Astrocyte of the cerebellum (primary cell): ENCODE results near the gene AAGAB.

Experiments used
- DNase-seq: peaks from one replicate; pipeline ENCODE4 v3.0.0-alpha.2; 2011; ENCODE audit warnings: low read depth
- H3K4me3 ChIP-seq: 2 replicates; pipeline ENCODE4 v1.5.1; 2011; ENCODE audit warnings: mild to moderate bottlenecking, low read depth, low read length, moderate library complexity
- CTCF ChIP-seq: IDR thresholded peaks from 2 replicates; pipeline ENCODE4 v1.5.1; 2012; ENCODE audit warnings: low read length, low read depth, moderate library complexity, mild to moderate bottlenecking; ENCODE audit errors: missing control alignments
- in situ Hi-C: cut with HindIII; loops from 2 replicates; pipeline ENCODE4 v1.10.0; 2017; ENCODE audit warnings: low sequenced_read_pairs

Gene AAGAB

GRCh38 chr15:67210555-67211168 is 43.8 kb downstream of the AAGAB start:
- no peak for TF ChIP-seq CTCF
- no peak for DNase-seq
- no peak overlapping the region for H3K4me3 ChIP-seq
- in situ Hi-C loops = no loop called here

GRCh38 chr15:67208396-67208795 is 46.1 kb downstream of the AAGAB start:
- H3K4me3 ChIP-seq = no peak overlapping the region
- no peak for TF ChIP-seq CTCF
- no peak for DNase-seq
- in situ Hi-C loops = no loop called here

GRCh38 chr15:67207555-67208207 is 46.8 kb downstream of the AAGAB start:
- in situ Hi-C loops = no loop called here
- DNase-seq = no peak
- no peak overlapping the region for H3K4me3 ChIP-seq
- TF ChIP-seq CTCF = no peak

- in situ Hi-C loops = no loop called here
- H3K4me3 ChIP-seq = no peak overlapping the region
- TF ChIP-seq CTCF = no peak
- no peak for DNase-seq
These were observed 51.5 kb downstream of the AAGAB start for GRCh38 chr15:67202991-67203390.

- H3K4me3 ChIP-seq = no peak overlapping the region
- DNase-seq = no peak
- no peak for TF ChIP-seq CTCF
- in situ Hi-C loops = no loop called here
These were observed 52.4 kb downstream of the AAGAB start for GRCh38 chr15:67202091-67202490.

- TF ChIP-seq CTCF = no peak
- no peak overlapping the region for H3K4me3 ChIP-seq
- in situ Hi-C loops = no loop called here
- DNase-seq = no peak
These were observed 53.3 kb downstream of the AAGAB start for GRCh38 chr15:67201136-67201535.
